ENCODE data around the gene ARHGEF19. TPM values are rescaled to one million over a fixed set of nuclear protein-coding genes. Genes with fewer than 3 reads are reported as not detected.

ARHGEF19 gene
- total RNA-seq, 1 experiment from 2014 or later = 21.6 TPM

DNA sequence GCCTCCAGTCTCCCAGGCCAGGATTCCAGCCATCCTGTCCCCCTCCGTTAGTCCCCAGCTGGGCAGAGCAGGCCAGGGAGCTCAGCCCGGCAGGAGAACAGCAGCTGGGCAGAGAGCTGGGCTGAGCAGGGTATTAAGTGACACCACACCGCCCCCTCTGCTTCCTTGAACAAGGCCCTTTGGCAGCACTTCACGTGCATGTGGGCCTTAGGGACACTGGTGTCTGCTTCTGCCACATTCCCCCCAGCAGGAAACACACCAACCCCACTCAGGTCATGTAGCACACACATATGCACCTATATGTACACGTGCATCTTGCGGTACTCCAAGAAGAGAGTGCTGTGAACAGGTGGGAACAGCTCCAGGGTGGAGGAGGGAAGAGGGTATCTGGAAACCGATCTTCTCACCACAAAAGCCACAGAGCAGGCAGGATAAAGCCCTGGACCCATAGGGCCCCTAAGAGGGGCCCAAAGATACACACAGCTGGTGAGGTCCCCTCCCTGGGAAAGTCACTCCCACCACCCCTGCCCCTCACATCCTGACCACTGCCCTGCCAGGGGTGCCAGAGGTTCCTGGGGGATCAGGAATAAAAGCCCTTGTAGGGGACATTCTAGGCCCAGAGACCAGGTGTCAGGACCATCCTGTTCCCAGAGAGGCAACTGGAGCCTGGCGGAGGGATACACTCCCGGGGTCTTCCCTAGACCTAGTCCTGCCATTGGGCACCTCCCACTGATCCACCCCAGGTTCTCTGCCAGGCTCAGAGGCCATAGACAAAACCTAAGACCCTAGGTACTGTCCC lies 61.1 kb downstream of the ARHGEF19 start:
- Histone ChIP-seq H3K4me3 (ENCODE audit: low read depth in 2 of 2, low read length in 2 of 2) (peak overlapping the region; percentile 91 to 93), H3K9me3 (ENCODE audit: control insufficient read depth, insufficient read depth, low read depth, low read length) (no peaks in the 10 kb centered on the region), H3K4me1 (ENCODE audit: control insufficient read depth, insufficient read depth, low read length) (peaks cover 60% of the 10 kb centered on the region), H3K27me3 (ENCODE audit: control insufficient read depth, insufficient read depth, low read length) (no peaks in the 10 kb centered on the region), H3K27ac (ENCODE audit: low read length) (peak overlapping the region; percentile 100), H3K36me3 (ENCODE audit: control insufficient read depth, insufficient read depth, low read length) (peaks cover 21% of the 10 kb centered on the region)
- DNase-seq (ENCODE audit: low read depth, low spot score) (no peak), ATAC-seq (no peak)
- intact Hi-C loops (cut with micrococcal nuclease; ENCODE audit: unreplicated experiment) (no loop called here), in situ Hi-C loops (cut with HindIII; ENCODE audit: low pct_unique_long_range_greater_than_20kb, low sequenced_read_pairs) (no loop called here)
- POLR2A ChIA-PET = no interaction called here
- no TSS peak for BruUV-seq (replicated peaks)
- CTCF ChIA-PET = no interaction called here
- 0 out of 2 replicates have a peak, but pooled peaks have one; percentile 27 for TF ChIP-seq SIN3A (IDR thresholded peaks at IDR 0.05; ENCODE audit: borderline replicate concordance, insufficient read depth, low read depth, low read length)
- no peak for TF ChIP-seq TCF7L2 (IDR thresholded peaks at IDR 0.05; ENCODE audit: low read depth, low read length)
- TF ChIP-seq POLR2AphosphoS5 (IDR thresholded peaks at IDR 0.05; ENCODE audit: low read depth, low read length) = peak; percentile 48; the same call in 1 of the 2 replicates

DNA sequence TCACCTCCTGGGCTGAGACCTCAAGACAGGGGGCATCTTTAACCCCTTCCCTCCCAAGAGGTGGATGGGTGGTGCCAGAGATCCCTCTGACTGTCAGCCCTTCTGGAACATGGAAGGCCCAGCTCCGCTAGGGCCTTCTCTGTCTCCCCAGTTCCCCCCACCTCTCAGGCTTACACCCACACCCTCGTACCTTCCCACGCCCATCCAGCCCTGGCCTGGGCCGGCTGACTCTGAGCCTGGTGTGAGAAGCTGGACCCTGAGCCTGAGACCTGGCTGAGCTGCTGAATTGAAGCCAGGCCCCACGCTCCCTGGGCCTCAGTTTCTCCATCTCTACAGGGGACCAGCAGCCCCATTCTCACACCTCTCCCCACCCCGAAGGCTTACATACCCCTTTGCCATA lies 61.9 kb downstream of the ARHGEF19 start:
- in situ Hi-C loops (cut with HindIII; ENCODE audit: low pct_unique_long_range_greater_than_20kb, low sequenced_read_pairs) (no loop called here), intact Hi-C loops (cut with micrococcal nuclease; ENCODE audit: unreplicated experiment) (no loop called here)
- H3K36me3 ChIP-seq (ENCODE audit: control insufficient read depth, insufficient read depth, low read length) = peaks cover 21% of the 10 kb centered on the region
- H3K27ac ChIP-seq (ENCODE audit: low read length) = peak overlapping the region; percentile 100
- no peaks in the 10 kb centered on the region for H3K9me3 ChIP-seq (ENCODE audit: control insufficient read depth, insufficient read depth, low read depth, low read length)
- no TSS peak for BruUV-seq (replicated peaks)
- H3K4me3 ChIP-seq (ENCODE audit: low read depth in 2 of 2, low read length in 2 of 2) = peak overlapping the region; percentile 91 to 93
- POLR2A ChIA-PET = no interaction called here
- DNase-seq (ENCODE audit: low read depth, low spot score) (no peak), ATAC-seq (no peak)
- TF ChIP-seq, protein P1, sequence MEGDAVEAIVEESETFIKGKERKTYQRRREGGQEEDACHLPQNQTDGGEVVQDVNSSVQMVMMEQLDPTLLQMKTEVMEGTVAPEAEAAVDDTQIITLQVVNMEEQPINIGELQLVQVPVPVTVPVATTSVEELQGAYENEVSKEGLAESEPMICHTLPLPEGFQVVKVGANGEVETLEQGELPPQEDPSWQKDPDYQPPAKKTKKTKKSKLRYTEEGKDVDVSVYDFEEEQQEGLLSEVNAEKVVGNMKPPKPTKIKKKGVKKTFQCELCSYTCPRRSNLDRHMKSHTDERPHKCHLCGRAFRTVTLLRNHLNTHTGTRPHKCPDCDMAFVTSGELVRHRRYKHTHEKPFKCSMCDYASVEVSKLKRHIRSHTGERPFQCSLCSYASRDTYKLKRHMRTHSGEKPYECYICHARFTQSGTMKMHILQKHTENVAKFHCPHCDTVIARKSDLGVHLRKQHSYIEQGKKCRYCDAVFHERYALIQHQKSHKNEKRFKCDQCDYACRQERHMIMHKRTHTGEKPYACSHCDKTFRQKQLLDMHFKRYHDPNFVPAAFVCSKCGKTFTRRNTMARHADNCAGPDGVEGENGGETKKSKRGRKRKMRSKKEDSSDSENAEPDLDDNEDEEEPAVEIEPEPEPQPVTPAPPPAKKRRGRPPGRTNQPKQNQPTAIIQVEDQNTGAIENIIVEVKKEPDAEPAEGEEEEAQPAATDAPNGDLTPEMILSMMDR (IDR thresholded peaks at IDR 0.05) = no peak
- TF ChIP-seq SIN3A (IDR thresholded peaks at IDR 0.05; ENCODE audit: borderline replicate concordance, insufficient read depth, low read depth, low read length) = no peak
- TF ChIP-seq POLR2AphosphoS5 (IDR thresholded peaks at IDR 0.05; ENCODE audit: low read depth, low read length) = no peak
- TF ChIP-seq, protein P2, sequence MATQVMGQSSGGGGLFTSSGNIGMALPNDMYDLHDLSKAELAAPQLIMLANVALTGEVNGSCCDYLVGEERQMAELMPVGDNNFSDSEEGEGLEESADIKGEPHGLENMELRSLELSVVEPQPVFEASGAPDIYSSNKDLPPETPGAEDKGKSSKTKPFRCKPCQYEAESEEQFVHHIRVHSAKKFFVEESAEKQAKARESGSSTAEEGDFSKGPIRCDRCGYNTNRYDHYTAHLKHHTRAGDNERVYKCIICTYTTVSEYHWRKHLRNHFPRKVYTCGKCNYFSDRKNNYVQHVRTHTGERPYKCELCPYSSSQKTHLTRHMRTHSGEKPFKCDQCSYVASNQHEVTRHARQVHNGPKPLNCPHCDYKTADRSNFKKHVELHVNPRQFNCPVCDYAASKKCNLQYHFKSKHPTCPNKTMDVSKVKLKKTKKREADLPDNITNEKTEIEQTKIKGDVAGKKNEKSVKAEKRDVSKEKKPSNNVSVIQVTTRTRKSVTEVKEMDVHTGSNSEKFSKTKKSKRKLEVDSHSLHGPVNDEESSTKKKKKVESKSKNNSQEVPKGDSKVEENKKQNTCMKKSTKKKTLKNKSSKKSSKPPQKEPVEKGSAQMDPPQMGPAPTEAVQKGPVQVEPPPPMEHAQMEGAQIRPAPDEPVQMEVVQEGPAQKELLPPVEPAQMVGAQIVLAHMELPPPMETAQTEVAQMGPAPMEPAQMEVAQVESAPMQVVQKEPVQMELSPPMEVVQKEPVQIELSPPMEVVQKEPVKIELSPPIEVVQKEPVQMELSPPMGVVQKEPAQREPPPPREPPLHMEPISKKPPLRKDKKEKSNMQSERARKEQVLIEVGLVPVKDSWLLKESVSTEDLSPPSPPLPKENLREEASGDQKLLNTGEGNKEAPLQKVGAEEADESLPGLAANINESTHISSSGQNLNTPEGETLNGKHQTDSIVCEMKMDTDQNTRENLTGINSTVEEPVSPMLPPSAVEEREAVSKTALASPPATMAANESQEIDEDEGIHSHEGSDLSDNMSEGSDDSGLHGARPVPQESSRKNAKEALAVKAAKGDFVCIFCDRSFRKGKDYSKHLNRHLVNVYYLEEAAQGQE (IDR thresholded peaks at IDR 0.05; ENCODE audit: insufficient read depth in 1 of 2, low read depth in 2 of 2, low read length in 1 of 2) = no peak
- no peak for TF ChIP-seq TCF7L2 (IDR thresholded peaks at IDR 0.05; ENCODE audit: low read depth, low read length)
- peaks cover 64% of the 10 kb centered on the region for H3K4me1 ChIP-seq (ENCODE audit: control insufficient read depth, insufficient read depth, low read length)
- no peaks in the 10 kb centered on the region for H3K27me3 ChIP-seq (ENCODE audit: control insufficient read depth, insufficient read depth, low read length)
- CTCF ChIA-PET = no interaction called here

Data from Panc1 (cell line).